RWPE2 (cell line): ENCODE data around the gene UNC119.

Experiments used
- ATAC-seq: fragments of 200-7000 bp; cut with Tn5 transposase; 3 replicates; pipeline ENCODE4 v1.9.1; 2021; ENCODE audit warnings: low read depth
- DNase-seq: peaks from one replicate; pipeline ENCODE4 v3.0.0-alpha.2; 2020; ENCODE audit warnings: low spot score
- H3K27ac ChIP-seq: fragments of 450-650 bp; 2 replicates; pipeline ENCODE4 v1.5.1; 2017; ENCODE audit warnings: mild to moderate bottlenecking; ENCODE audit not compliant: poor library complexity, severe bottlenecking
- H3K27me3 ChIP-seq: fragments of 250-450 bp; sonication (Bioruptor Pico); 2 replicates; pipeline ENCODE4 v1.5.1; 2021; ENCODE audit warnings: mild to moderate bottlenecking, moderate library complexity; ENCODE audit not compliant: insufficient read depth, poor library complexity, severe bottlenecking
- H3K36me3 ChIP-seq: fragments of 250-450 bp; sonication (Bioruptor Pico); 2 replicates; pipeline ENCODE4 v1.5.1; 2020; ENCODE audit warnings: low read depth, mild to moderate bottlenecking, moderate library complexity
- H3K4me1 ChIP-seq: fragments of 250-450 bp; sonication (Bioruptor Pico); 2 replicates; pipeline ENCODE4 v1.5.1; 2021; ENCODE audit warnings: mild to moderate bottlenecking, moderate library complexity; ENCODE audit not compliant: insufficient read depth, poor library complexity, severe bottlenecking
- H3K4me3 ChIP-seq: fragments of 250-450 bp; sonication (Bioruptor Pico); 2 replicates; pipeline ENCODE4 v1.5.1; 2021; ENCODE audit warnings: mild to moderate bottlenecking, moderate library complexity; ENCODE audit not compliant: severe bottlenecking
- H3K9me3 ChIP-seq: fragments of 250-450 bp; sonication (Bioruptor Pico); 2 replicates; pipeline ENCODE4 v1.5.1; 2021; ENCODE audit warnings: mild to moderate bottlenecking, moderate library complexity; ENCODE audit not compliant: severe bottlenecking
- TF ChIP-seq, protein P1 (sequence below): fragments of 450-650 bp; IDR thresholded peaks from one replicate; pipeline ENCODE4 v1.5.1; 2017; ENCODE audit warnings: mild to moderate bottlenecking, moderate library complexity; ENCODE audit not compliant: poor library complexity, severe bottlenecking

The UNC119 gene

DNA sequence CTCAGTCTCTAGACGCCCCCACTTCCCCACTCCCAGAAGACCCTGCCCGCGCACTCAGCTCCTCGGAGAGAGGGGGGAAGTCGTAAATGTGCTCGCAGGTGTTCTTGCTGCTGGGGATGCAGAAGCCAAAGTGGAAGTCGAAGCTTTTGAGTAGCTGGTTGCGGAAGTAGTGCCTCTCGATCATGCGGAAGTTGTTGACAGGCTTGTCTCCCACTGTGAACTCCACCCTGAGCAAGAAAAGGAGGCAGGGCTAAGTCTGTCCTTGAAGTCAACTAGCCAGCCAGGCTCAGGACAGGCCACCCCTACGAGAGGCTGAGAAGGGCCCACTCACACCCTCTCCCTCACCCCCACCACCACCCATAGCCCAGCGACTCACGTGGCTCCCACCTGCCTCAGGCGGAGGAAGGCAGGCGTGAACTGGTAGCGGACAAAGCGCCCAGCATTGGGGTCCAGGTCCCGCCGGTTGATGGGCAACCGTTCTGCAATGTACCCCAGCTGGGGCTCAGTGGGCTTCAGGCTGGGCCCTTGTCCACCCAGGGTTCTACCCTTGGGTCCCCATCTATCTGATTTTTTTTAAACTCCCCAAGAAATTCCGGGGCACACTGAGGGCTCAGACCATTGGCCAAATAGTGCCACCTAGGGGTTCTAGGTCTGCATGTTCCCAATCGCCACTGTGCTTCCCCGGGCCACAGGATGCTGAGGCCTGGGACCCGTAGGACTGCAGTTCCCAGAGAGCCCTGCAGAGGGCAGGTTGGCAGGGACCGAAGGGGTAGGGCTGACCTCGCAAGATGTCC lies 4.6 kb downstream of the UNC119 start:
- Histone ChIP-seq H3K27ac (no peak overlapping the region), H3K4me3 (no peak overlapping the region), H3K36me3 (no peaks in the 10 kb centered on the region), H3K27me3 (no peaks in the 10 kb centered on the region), H3K4me1 (no peaks in the 10 kb centered on the region), H3K9me3 (no peaks in the 10 kb centered on the region)
- TF ChIP-seq, protein P1, sequence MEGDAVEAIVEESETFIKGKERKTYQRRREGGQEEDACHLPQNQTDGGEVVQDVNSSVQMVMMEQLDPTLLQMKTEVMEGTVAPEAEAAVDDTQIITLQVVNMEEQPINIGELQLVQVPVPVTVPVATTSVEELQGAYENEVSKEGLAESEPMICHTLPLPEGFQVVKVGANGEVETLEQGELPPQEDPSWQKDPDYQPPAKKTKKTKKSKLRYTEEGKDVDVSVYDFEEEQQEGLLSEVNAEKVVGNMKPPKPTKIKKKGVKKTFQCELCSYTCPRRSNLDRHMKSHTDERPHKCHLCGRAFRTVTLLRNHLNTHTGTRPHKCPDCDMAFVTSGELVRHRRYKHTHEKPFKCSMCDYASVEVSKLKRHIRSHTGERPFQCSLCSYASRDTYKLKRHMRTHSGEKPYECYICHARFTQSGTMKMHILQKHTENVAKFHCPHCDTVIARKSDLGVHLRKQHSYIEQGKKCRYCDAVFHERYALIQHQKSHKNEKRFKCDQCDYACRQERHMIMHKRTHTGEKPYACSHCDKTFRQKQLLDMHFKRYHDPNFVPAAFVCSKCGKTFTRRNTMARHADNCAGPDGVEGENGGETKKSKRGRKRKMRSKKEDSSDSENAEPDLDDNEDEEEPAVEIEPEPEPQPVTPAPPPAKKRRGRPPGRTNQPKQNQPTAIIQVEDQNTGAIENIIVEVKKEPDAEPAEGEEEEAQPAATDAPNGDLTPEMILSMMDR, result peak; percentile 79
- DNase-seq (no peak), ATAC-seq (peak; percentile 26; the same call in 1 of the 3 replicates)

DNA sequence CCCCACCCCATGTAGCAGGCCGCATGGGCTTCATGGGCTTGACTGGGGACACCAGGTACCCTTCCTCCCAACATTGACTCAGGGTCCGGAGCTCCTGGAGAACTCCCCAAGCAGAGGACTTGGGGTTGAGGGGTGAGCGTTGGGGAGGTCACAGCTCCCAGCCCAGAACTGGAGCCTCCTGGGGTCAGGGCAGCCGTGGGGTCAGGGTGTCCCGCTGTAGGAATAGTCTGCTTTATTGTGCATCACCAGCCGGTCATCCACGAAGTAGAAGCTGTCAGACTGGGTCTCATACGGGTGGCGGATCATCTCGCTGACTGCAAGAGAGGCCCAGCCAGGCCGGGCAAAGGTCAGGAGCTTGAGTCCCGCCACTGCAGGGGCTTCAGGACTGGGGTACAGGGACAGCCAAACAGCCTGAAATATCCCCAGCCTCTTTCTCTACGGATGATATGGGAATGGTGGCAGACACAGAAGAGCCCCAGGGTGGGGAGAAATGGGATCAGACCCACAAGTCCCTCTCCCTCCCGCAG lies 5.3 kb downstream of the UNC119 start:
- no peaks in the 10 kb centered on the region for H3K36me3 ChIP-seq
- H3K27ac ChIP-seq, result no peak overlapping the region
- DNase-seq, result no peak
- H3K4me1 ChIP-seq, result no peaks in the 10 kb centered on the region
- H3K9me3 ChIP-seq, result no peaks in the 10 kb centered on the region
- H3K4me3 ChIP-seq, result no peak overlapping the region
- TF ChIP-seq, protein P1, result no peak
- no peak for ATAC-seq
- H3K27me3 ChIP-seq, result no peaks in the 10 kb centered on the region

- Histone ChIP-seq H3K4me3 (no peak overlapping the region), H3K9me3 (no peaks in the 10 kb centered on the region)
Measured at GRCh38 chr17:28545787-28546415, 6.5 kb downstream of the UNC119 start.

DNA sequence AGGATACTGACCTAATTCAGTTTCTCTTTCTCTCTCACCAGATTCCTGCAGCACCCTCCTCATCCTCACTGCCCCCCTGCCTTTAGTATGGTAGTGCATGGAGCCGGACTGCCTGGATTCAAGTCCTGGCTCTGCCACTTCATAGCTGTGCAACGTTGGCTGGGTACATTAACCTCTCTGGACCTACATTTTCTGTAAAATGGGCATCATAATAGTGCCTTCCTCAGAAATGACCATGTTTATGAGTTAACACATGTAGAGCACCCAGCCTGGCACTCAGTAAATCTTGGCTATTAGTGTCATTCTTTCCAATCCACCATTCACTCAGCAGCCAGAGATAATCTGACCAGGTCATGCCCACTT lies 7.3 kb downstream of the UNC119 start:
- TF ChIP-seq, protein P1, result no peak
- DNase-seq, result no peak
- no peak for ATAC-seq
- no peaks in the 10 kb centered on the region for H3K27me3 ChIP-seq
- no peaks in the 10 kb centered on the region for H3K9me3 ChIP-seq
- no peak overlapping the region for H3K4me3 ChIP-seq
- H3K27ac ChIP-seq, result no peak overlapping the region
- H3K4me1 ChIP-seq, result no peaks in the 10 kb centered on the region
- H3K36me3 ChIP-seq, result no peaks in the 10 kb centered on the region

More at GRCh38 chr17:28545787-28546415, 6.5 kb downstream of the UNC119 start:
- H3K4me1 ChIP-seq, result no peaks in the 10 kb centered on the region
- no peak overlapping the region for H3K27ac ChIP-seq
- H3K27me3 ChIP-seq, result no peaks in the 10 kb centered on the region
- DNase-seq (no peak), ATAC-seq (no peak)
- no peaks in the 10 kb centered on the region for H3K36me3 ChIP-seq
- TF ChIP-seq, protein P1, result no peak
